Right forelimb (tissue), 1 donor: ENCODE measurements around the gene SEC14L2.

Experiments
- DNase-seq: peaks from one replicate; pipeline ENCODE4 v3.0.0-alpha.2; 2018

Gene SEC14L2

GRCh38 chr22:30396871-30397655, at the start of gene SEC14L2:
Gene SEC14L2 (plus strand): TSS chr22:30397018. CDS start chr22:30397117, 99 bp downstream.
- peak; percentile 74 for DNase-seq

GRCh38 chr22:30347255-30347892, 49.4 kb upstream of the SEC14L2 start:
- DNase-seq: no peak

- no peak for DNase-seq
These were observed 48.4 kb upstream of the SEC14L2 start for GRCh38 chr22:30348404-30348803.

- no peak for DNase-seq
These were observed 48.0 kb upstream of the SEC14L2 start for GRCh38 chr22:30348809-30349208.

- DNase-seq: no peak
These were observed 45.6 kb upstream of the SEC14L2 start for GRCh38 chr22:30351226-30351625.

- DNase-seq: no peak
These were observed 42.2 kb upstream of the SEC14L2 start for GRCh38 chr22:30354644-30355043.

- DNase-seq: peak; percentile 93
These were observed 40.2 kb upstream of the SEC14L2 start, which contains the start of the genes CCDC157 and SF3A1 for GRCh38 chr22:30356449-30357235. Gene CCDC157 (plus strand): TSS chr22:30357007. CDS start chr22:30366001, 8,994 bp downstream. Gene SF3A1 (minus strand): TSS chr22:30356894. CDS start chr22:30356792, 102 bp downstream.

- no peak for DNase-seq
These were observed 39.6 kb upstream of the SEC14L2 start for GRCh38 chr22:30357236-30357570.

- no peak for DNase-seq
These were observed 39.1 kb upstream of the SEC14L2 start for GRCh38 chr22:30357650-30358215.

- no peak for DNase-seq
These were observed 38.3 kb upstream of the SEC14L2 start for GRCh38 chr22:30358541-30358940.

- no peak for DNase-seq
These were observed 34.7 kb upstream of the SEC14L2 start for GRCh38 chr22:30361916-30362650.

- DNase-seq: no peak
These were observed 34.1 kb upstream of the SEC14L2 start for GRCh38 chr22:30362651-30363281.

- DNase-seq: no peak
These were observed 30.9 kb upstream of the SEC14L2 start for GRCh38 chr22:30365891-30366290.

- no peak for DNase-seq
These were observed 28.4 kb upstream of the SEC14L2 start for GRCh38 chr22:30368420-30368819.

- DNase-seq: no peak
These were observed 26.1 kb upstream of the SEC14L2 start for GRCh38 chr22:30370641-30371230.

GRCh38 chr22:30371321-30371720, 25.5 kb upstream of the SEC14L2 start:
- no peak for DNase-seq

- no peak for DNase-seq
These were observed 24.8 kb upstream of the SEC14L2 start for GRCh38 chr22:30371981-30372380.

- no peak for DNase-seq
These were observed 23.9 kb upstream of the SEC14L2 start for GRCh38 chr22:30372915-30373314.

GRCh38 chr22:30373331-30374325, 23.2 kb upstream of the SEC14L2 start:
- no peak for DNase-seq

- DNase-seq: no peak
These were observed 21.4 kb upstream of the SEC14L2 start for GRCh38 chr22:30375312-30375849.
